ENCODE measurements around the gene CLPSL1.
"Not testable (repeated sequence)": the region's sequence is repeated elsewhere in the genome, so short reads cannot be mapped to it uniquely, and the experiment has no call there.

The CLPSL1 gene, protein sequence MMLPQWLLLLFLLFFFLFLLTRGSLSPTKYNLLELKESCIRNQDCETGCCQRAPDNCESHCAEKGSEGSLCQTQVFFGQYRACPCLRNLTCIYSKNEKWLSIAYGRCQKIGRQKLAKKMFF

DNA sequence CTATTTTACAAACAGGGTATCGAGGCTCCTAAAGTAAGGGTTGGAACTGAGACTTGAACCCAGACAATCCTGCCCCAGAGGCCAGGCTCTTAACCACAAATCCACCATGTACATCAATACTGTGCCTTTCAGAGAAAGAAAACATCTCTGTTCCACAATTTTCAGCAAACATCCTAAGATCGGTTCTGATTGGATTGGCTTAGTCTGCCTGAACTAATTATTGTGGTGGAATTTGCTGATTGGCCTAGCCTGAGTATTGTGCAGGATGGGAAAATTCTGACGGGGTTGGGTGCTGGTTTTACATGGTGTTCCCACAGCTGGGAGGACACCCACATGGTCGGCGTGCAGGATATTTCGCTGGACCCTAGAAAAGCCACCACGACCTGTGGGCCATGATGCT, at the start of gene CLPSL1:
CLPSL1 (plus strand) TSS at position 301 of the 400 bp plus-strand sequence; CDS start at position 393, 92 bp downstream.
- H3K4me3 ChIP-seq (ENCODE audit: low read length): no peak within 1 kb of the TSS
- no peaks in the 10 kb centered on the region for H3K36me3 ChIP-seq (ENCODE audit: control insufficient read depth, insufficient read depth, low read length, severe bottlenecking)
- no peak for DNase-seq (ENCODE audit: low read depth)
- H3K9ac ChIP-seq (ENCODE audit: low read length): no peak within 1 kb of the TSS
- no peaks in the 10 kb centered on the region for H3K4me1 ChIP-seq (ENCODE audit: control insufficient read depth, insufficient read depth, low read length)
- peaks cover 41% of the 10 kb centered on the region for H3K27me3 ChIP-seq (replicated peaks; ENCODE audit: control insufficient read depth, insufficient read depth, low read length)
- H3K9me3 ChIP-seq (ENCODE audit: control insufficient read depth, low read length): no peaks in the 10 kb centered on the region

DNA sequence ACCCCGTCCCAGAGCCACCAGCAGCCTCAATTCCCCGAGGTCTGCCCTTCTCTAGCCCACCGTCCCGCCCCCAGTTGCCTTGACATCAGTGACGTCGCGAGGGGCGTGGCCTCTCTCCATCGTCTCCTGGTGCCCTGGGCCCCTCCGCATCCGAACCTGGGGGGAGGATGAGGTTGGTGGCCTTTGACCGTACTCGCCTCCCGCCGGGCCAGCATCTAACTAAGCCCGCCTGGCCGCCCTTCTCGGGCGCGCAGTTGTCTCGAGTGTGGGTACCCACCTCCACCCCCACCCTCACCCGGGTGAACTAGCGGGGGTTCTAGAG, 49.4 kb upstream of the CLPSL1 start:
- H3K4me3 ChIP-seq (ENCODE audit: low read length): peak overlapping the region; percentile 72
- H3K4me1 ChIP-seq (ENCODE audit: control insufficient read depth, insufficient read depth, low read length): peaks cover 52% of the 10 kb centered on the region
- peak; percentile 94 for DNase-seq (ENCODE audit: low read depth)

DNA sequence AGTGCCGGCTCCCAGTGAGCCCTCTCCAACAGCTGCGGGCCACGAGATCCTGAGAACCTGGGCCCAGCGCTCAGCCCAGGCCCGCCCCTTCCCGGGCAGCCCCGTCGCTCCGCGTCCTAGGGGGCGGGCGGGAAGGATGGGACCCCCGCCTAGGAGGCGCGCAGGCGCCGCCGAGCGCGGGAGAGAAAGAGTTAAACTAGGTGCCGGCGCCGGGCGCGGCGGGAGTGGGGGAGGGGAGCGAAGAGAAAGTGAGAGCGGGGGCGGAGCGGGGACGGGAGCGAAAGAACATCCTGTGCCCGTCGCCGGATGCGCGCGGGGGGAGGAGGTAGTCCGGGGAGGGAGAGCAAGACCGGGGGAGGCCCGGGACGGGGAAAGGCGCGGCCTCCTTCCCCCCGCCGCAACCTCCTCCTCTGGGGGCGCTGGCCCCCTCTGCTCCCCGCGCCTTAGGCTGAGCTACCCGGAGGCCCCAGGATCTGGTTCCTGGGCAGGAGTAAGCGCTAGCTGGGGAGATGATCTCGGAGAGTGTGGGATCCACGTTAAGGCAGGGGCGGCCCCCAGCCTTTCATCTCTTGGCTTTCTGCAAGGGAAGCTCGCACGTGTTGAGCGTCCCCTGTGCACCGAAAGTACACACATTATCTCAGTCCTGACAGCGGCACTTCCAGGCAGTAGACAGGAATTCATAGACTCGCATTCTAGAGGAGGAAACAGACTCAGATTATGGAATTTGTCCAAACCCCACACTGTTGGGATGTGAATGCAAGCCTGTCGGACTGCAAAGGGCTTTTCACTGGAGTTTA, 48.9 kb upstream of the CLPSL1 start:
- Histone ChIP-seq H3K27me3 (replicated peaks; ENCODE audit: control insufficient read depth, insufficient read depth, low read length) (no peaks in the 10 kb centered on the region), H3K9me3 (ENCODE audit: control insufficient read depth, low read length) (no peaks in the 10 kb centered on the region), H3K36me3 (ENCODE audit: control insufficient read depth, insufficient read depth, low read length, severe bottlenecking) (no peaks in the 10 kb centered on the region), H3K4me3 (ENCODE audit: low read length) (peak overlapping the region; percentile 72), H3K4me1 (ENCODE audit: control insufficient read depth, insufficient read depth, low read length) (peaks cover 46% of the 10 kb centered on the region), H3K9ac (ENCODE audit: low read length) (peak overlapping the region; percentile 91)
- DNase-seq (ENCODE audit: low read depth): peak; percentile 96

More for the DNA sequence above, 49.4 kb upstream of the CLPSL1 start:
- H3K27me3 ChIP-seq (replicated peaks; ENCODE audit: control insufficient read depth, insufficient read depth, low read length): no peaks in the 10 kb centered on the region
- H3K9me3 ChIP-seq (ENCODE audit: control insufficient read depth, low read length): no peaks in the 10 kb centered on the region
- H3K9ac ChIP-seq (ENCODE audit: low read length): peak overlapping the region; percentile 91
- no peaks in the 10 kb centered on the region for H3K36me3 ChIP-seq (ENCODE audit: control insufficient read depth, insufficient read depth, low read length, severe bottlenecking)

DNA sequence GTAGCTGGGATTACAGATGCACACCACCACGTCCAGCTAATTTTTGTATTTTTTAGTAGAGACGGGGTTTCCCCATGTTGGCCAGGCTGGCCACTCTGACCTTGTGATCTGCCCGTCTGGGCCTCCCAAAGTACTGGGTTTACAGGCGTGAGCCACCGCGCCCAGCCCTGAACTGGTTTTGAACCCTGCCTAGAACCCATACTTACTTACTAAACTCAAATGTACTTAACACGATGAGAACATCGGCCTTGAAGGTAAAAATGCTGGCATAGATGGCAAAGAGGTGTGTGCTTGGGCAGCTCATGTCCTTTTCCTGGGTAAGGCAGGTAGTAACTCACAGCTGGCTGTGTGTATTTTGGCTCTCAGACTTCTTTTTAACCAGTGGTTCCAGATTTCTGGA, 47.2 kb upstream of the CLPSL1 start:
- DNase-seq (ENCODE audit: low read depth): no peak
- Histone ChIP-seq H3K27me3 (replicated peaks; ENCODE audit: control insufficient read depth, insufficient read depth, low read length) (no peaks in the 10 kb centered on the region), H3K9me3 (ENCODE audit: control insufficient read depth, low read length) (no peaks in the 10 kb centered on the region), H3K36me3 (ENCODE audit: control insufficient read depth, insufficient read depth, low read length, severe bottlenecking) (no peaks in the 10 kb centered on the region), H3K4me3 (ENCODE audit: low read length) (no peak overlapping the region), H3K9ac (ENCODE audit: low read length) (no peak overlapping the region), H3K4me1 (ENCODE audit: control insufficient read depth, insufficient read depth, low read length) (peaks cover 38% of the 10 kb centered on the region)

DNA sequence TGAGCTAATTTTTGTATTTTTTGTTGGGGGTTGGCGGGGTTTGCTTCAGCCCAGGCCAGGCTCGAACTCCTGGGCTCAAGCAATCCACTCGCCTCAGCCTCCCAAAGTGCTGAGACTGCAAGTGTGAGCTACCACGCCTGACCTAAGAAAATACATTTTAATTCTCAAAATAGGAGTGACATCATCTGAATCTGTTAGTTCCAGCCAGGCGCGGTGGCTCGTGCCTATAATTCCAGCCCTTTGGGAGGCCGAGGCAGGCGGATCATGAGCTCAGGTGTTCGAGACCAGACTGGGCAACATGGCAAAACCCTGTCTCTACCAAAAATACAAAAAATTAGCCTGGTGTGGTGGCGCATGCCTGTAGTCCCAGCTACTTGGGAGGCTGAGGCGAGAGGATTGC, 46.5 kb upstream of the CLPSL1 start:
- peaks cover 31% of the 10 kb centered on the region for H3K4me1 ChIP-seq (ENCODE audit: control insufficient read depth, insufficient read depth, low read length)
- not testable (repeated sequence) for H3K27me3 ChIP-seq (replicated peaks; ENCODE audit: control insufficient read depth, insufficient read depth, low read length); H3K9ac ChIP-seq (ENCODE audit: low read length); H3K36me3 ChIP-seq (ENCODE audit: control insufficient read depth, insufficient read depth, low read length, severe bottlenecking); DNase-seq (ENCODE audit: low read depth); H3K9me3 ChIP-seq (ENCODE audit: control insufficient read depth, low read length); H3K4me3 ChIP-seq (ENCODE audit: low read length)

DNA sequence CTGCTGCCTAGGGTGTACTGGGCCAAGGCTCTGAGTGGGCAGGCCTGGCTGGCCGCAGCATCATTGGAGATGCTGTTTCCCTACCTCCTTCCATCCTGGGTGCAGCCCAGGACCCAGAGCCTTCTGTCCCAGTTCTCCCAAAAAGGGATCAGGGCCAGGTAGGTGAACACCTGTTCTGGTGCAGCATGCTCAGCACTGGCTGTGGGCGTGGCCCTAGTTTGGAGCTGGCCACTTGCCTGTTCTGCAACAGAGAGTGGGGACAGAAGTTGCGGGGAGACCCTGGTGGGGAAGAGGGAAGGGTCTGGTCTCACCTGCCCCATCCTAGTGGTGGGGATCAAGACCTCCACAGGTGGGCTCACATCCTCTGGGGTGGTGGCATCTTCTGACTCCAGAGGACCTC, 45.4 kb upstream of the CLPSL1 start:
- Histone ChIP-seq H3K9me3 (ENCODE audit: control insufficient read depth, low read length) (no peaks in the 10 kb centered on the region), H3K4me1 (ENCODE audit: control insufficient read depth, insufficient read depth, low read length) (peaks cover 20% of the 10 kb centered on the region), H3K36me3 (ENCODE audit: control insufficient read depth, insufficient read depth, low read length, severe bottlenecking) (no peaks in the 10 kb centered on the region), H3K9ac (ENCODE audit: low read length) (peak overlapping the region; percentile 5), H3K27me3 (replicated peaks; ENCODE audit: control insufficient read depth, insufficient read depth, low read length) (no peaks in the 10 kb centered on the region), H3K4me3 (ENCODE audit: low read length) (no peak overlapping the region)
- no peak for DNase-seq (ENCODE audit: low read depth)

DNA sequence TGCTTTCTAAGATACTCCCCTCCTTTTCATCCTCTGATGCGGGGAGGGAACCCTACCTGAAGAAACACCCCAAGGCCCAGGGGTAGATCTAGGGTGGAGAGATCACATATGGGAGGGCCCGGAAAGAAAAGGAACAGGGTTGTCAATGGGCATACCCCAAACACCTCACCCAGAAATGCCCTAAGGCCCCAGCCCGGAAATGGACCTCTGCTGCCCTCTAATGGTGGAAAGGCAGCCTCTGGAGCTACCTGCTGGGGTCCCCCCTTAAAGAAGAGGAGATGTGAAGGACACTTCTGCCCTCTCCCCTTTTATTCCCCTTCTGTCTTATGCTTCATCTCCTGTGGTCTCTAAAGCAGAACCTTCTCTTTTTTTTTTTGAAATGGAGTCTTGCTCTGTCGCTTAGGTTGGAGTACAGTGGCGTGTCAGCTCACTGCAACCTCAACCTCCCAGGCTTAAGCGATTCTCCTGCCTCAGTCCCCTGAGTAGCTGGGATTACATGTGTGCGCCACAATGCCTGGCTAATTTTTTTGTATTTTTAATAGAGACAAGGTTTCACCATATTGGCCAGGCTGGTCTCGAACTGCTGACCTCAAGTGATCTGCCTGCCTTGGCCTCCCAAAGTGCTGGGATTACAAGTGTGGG, 44.4 kb upstream of the CLPSL1 start:
- no peaks in the 10 kb centered on the region for H3K27me3 ChIP-seq (replicated peaks; ENCODE audit: control insufficient read depth, insufficient read depth, low read length)
- H3K4me3 ChIP-seq (ENCODE audit: low read length): no peak overlapping the region
- H3K4me1 ChIP-seq (ENCODE audit: control insufficient read depth, insufficient read depth, low read length): peaks cover 13% of the 10 kb centered on the region
- no peaks in the 10 kb centered on the region for H3K9me3 ChIP-seq (ENCODE audit: control insufficient read depth, low read length)
- no peaks in the 10 kb centered on the region for H3K36me3 ChIP-seq (ENCODE audit: control insufficient read depth, insufficient read depth, low read length, severe bottlenecking)
- DNase-seq (ENCODE audit: low read depth): peak; percentile 89
- H3K9ac ChIP-seq (ENCODE audit: low read length): peak overlapping the region; percentile 5

DNA sequence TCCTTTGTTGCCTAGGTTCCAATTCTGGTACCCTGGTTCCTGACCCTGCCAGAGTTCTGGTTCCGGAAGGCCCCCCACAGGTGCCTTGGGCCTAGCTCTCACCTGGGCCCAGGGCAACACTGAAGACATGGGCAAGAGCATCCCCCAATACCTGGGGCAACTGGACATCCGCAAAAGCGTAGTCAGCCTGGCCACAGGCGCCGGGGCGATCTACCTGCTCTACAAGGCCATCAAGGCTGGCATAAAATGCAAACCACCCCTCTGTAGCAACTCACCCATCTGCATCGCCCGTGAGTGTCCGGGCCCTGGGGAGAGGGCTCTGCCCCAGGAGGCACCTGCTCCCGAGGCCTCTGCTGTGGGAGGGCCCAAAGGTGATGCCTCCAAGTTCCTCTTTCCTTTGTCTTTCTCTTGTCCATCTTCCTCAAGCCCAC, 43.8 kb upstream of the CLPSL1 start, which contains the start of gene ARMC12:
ARMC12 (plus strand) TSS at position 51 of the 431 bp plus-strand sequence; CDS start at position 128, 77 bp downstream.
- DNase-seq (ENCODE audit: low read depth): no peak
- Histone ChIP-seq H3K36me3 (ENCODE audit: control insufficient read depth, insufficient read depth, low read length, severe bottlenecking) (no peaks in the 10 kb centered on the region), H3K9me3 (ENCODE audit: control insufficient read depth, low read length) (no peaks in the 10 kb centered on the region), H3K4me3 (ENCODE audit: low read length) (no peak within 1 kb of the TSS), H3K27me3 (replicated peaks; ENCODE audit: control insufficient read depth, insufficient read depth, low read length) (no peaks in the 10 kb centered on the region), H3K4me1 (ENCODE audit: control insufficient read depth, insufficient read depth, low read length) (peaks cover 13% of the 10 kb centered on the region), H3K9ac (ENCODE audit: low read length) (peak within 1 kb of the TSS; percentile 12)

DNA sequence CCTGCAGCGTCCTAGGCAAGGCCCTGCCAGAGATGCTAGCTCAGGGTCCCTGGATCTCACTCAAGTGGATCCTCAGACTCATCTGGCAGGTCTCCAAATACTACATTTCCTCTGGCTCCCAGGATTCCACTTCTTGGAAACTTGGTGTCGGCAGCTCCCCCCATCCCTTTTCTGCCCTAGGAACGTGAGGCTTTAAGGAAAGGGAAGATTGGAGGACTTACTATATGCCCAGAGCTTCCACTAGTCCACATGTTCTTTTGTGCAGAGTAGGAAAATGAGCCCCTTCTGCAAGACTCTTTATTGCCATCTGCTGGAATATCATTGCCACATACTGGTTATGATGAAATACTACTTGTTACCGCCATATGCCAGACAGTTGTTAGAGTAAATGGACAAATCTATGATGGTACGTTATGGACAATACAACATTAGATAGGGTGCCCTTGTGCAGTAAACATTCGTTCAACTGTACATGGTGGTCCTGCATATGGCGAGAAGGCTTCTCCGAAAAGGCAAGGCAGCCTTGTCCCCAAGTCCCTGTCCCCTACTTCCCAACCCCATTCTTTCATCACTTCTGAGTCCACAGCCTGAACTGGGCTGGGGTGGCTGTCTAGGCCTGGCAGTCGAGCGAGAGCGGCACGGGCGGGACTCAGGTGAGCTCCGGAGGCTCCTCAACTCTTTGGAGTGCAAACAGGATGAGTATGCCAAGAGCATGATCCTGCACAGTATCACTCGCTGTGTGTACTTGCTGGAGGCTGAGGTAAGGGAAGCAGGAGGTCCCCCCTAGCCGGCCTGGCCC, 43.2 kb upstream of the CLPSL1 start:
- peak; percentile 92 for DNase-seq (ENCODE audit: low read depth)
- Histone ChIP-seq H3K4me1 (ENCODE audit: control insufficient read depth, insufficient read depth, low read length) (peaks cover 9% of the 10 kb centered on the region), H3K4me3 (ENCODE audit: low read length) (no peak overlapping the region), H3K9ac (ENCODE audit: low read length) (peak overlapping the region; percentile 12), H3K9me3 (ENCODE audit: control insufficient read depth, low read length) (no peaks in the 10 kb centered on the region), H3K36me3 (ENCODE audit: control insufficient read depth, insufficient read depth, low read length, severe bottlenecking) (no peaks in the 10 kb centered on the region), H3K27me3 (replicated peaks; ENCODE audit: control insufficient read depth, insufficient read depth, low read length) (peaks cover 2% of the 10 kb centered on the region)

DNA sequence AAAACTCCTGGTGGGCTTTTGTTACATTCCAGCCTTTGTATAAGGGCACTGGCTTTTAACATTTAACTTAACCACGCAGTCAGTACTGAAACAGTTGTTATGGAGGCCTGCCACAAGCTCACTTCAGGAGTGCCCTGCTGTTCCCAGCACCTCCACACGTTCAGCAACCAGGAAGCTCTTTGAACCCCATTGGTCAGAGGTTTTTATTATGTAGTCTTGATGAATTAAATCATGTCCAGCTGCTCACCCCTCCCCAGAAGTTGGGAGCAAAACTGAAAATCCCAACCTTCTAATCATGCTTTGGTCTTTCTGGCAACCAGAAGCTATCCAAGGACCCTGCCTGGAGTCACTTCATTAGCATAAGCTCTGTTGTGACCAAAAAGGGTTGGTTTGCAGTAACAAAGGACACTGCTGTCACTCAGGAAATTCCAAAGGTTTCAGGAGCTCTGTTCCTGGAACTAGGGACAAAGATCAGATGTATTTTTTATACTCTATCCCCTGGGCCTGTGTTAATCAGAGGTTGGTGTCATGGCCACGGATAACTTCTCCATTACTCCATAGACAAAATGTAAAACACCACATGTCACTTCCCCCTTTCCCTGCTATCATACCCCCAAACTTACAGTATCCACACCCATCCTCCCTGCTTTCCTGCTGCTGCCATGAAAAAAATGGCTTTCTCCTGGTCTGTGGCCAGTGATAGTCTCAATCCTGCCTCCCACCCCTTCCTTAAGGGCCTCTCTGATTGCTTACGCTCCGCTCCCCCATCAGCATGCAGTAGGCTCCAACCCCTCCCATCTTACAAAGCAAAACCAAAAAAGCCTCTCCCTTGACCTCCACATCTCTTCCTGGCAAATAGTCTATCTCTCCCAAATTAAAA, 40.9 kb upstream of the CLPSL1 start:
- Histone ChIP-seq H3K4me1 (ENCODE audit: control insufficient read depth, insufficient read depth, low read length) (peaks cover 3% of the 10 kb centered on the region), H3K9ac (ENCODE audit: low read length) (no peak overlapping the region), H3K36me3 (ENCODE audit: control insufficient read depth, insufficient read depth, low read length, severe bottlenecking) (no peaks in the 10 kb centered on the region), H3K27me3 (replicated peaks; ENCODE audit: control insufficient read depth, insufficient read depth, low read length) (peaks cover 8% of the 10 kb centered on the region), H3K4me3 (ENCODE audit: low read length) (no peak overlapping the region), H3K9me3 (ENCODE audit: control insufficient read depth, low read length) (no peaks in the 10 kb centered on the region)
- no peak for DNase-seq (ENCODE audit: low read depth)
